NCI-H510A (cell line): ENCODE results near the gene C4A.
"Not testable (repeated sequence)": the region's sequence is repeated elsewhere in the genome, so short reads cannot be mapped to it uniquely, and the experiment has no call there.

Experiments
- DNase-seq: peaks from one replicate; lab custom pipeline; 2025; lab: John Stamatoyannopoulos, UW

C4A gene

GRCh38 chr6:31981744-31982143 lies at the start of gene C4A:
Gene C4A, plus strand, starts transcription at chr6:31982057. Its CDS starts 51 bp downstream, at chr6:31982108.
- not testable (repeated sequence) for DNase-seq

- not testable (repeated sequence) for DNase-seq
Measured at GRCh38 chr6:31932137-31932536, 49.7 kb upstream of the C4A start.

GRCh38 chr6:31933537-31933936 lies 48.3 kb upstream of the C4A start:
- no peak for DNase-seq

- no peak for DNase-seq
Measured at GRCh38 chr6:31935021-31935420, 46.8 kb upstream of the C4A start.

GRCh38 chr6:31935823-31936222 lies 46.0 kb upstream of the C4A start:
- DNase-seq = no peak

- no peak for DNase-seq
Measured at GRCh38 chr6:31940256-31940664, 41.6 kb upstream of the C4A start.

- DNase-seq = no peak
Measured at GRCh38 chr6:31943742-31944141, 38.1 kb upstream of the C4A start.

GRCh38 chr6:31945154-31945506 lies 36.7 kb upstream of the C4A start:
- DNase-seq = no peak

GRCh38 chr6:31945507-31946369 lies 36.1 kb upstream of the C4A start, which contains the start of gene CFB:
Gene CFB, plus strand, starts transcription at chr6:31946095. Its CDS starts 127 bp downstream, at chr6:31946222.
- DNase-seq = no peak

GRCh38 chr6:31946370-31946885 lies 35.4 kb upstream of the C4A start:
- no peak for DNase-seq

- no peak for DNase-seq
Measured at GRCh38 chr6:31947070-31947675, 34.7 kb upstream of the C4A start.

GRCh38 chr6:31947864-31948263 lies 34.0 kb upstream of the C4A start:
- DNase-seq = no peak

GRCh38 chr6:31948306-31948705 lies 33.6 kb upstream of the C4A start:
- no peak for DNase-seq

- DNase-seq = no peak
Measured at GRCh38 chr6:31948753-31949413, 33.0 kb upstream of the C4A start.

- no peak for DNase-seq
Measured at GRCh38 chr6:31949926-31950548, 31.8 kb upstream of the C4A start.

GRCh38 chr6:31952140-31952805 lies 29.6 kb upstream of the C4A start:
- DNase-seq = no peak

GRCh38 chr6:31952890-31953289 lies 29.0 kb upstream of the C4A start:
- no peak for DNase-seq

GRCh38 chr6:31954511-31954910 lies 27.3 kb upstream of the C4A start:
- no peak for DNase-seq

- DNase-seq = no peak
Measured at GRCh38 chr6:31956796-31957195, 25.1 kb upstream of the C4A start.

GRCh38 chr6:31958412-31958740 lies 23.5 kb upstream of the C4A start:
- DNase-seq = no peak
